LNCAP (cell line): ENCODE data around the gene TXNRD3.

ENCODE experiments used
- TF ChIP-seq, protein P1 (sequence below): fragments of 450-650 bp; IDR thresholded peaks from 2 replicates; pipeline ENCODE4 v1.5.1; 2017; ENCODE audit warnings: mild to moderate bottlenecking

The TXNRD3 gene

DNA sequence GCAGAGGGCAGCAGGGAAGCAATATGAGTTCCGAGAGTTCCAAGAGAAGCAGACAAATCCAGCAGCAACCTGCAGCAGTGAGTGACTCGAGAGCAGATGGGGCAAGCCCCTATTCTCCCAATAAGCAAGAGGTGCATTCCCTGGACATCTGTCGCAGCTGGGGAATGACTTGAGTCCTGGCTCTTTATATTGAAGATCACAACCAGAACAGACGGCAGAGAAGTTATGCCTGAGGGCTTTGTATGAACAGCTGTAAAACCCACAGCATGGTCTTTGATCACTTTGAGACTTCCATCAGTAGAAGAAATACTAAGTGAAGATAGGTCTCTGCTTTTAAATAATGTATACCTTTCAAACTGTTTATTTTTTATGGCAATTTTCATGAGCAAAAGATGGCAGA is 72.6 kb downstream of the TXNRD3 start:
- TF ChIP-seq, protein P1, sequence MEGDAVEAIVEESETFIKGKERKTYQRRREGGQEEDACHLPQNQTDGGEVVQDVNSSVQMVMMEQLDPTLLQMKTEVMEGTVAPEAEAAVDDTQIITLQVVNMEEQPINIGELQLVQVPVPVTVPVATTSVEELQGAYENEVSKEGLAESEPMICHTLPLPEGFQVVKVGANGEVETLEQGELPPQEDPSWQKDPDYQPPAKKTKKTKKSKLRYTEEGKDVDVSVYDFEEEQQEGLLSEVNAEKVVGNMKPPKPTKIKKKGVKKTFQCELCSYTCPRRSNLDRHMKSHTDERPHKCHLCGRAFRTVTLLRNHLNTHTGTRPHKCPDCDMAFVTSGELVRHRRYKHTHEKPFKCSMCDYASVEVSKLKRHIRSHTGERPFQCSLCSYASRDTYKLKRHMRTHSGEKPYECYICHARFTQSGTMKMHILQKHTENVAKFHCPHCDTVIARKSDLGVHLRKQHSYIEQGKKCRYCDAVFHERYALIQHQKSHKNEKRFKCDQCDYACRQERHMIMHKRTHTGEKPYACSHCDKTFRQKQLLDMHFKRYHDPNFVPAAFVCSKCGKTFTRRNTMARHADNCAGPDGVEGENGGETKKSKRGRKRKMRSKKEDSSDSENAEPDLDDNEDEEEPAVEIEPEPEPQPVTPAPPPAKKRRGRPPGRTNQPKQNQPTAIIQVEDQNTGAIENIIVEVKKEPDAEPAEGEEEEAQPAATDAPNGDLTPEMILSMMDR: no peak

DNA sequence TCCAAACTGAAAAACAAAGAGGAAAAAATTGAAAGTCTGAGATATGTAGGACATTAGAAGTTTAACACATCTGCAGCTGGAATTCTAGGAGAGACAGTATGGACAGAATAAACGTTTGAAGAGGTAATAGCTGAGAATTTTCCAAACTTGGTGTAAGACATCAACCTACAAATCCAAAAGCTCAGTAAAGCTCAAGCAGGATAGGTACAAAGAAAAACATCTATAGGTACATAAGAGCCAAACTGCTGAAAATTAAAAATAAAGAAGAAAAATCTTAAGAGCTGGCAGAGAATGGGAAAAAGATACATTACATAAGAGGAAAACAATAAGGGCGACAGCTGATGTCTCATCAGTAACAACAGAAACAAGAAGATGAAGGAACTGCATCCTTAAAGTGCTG is 73.4 kb downstream of the TXNRD3 start:
- TF ChIP-seq, protein P1: no peak

DNA sequence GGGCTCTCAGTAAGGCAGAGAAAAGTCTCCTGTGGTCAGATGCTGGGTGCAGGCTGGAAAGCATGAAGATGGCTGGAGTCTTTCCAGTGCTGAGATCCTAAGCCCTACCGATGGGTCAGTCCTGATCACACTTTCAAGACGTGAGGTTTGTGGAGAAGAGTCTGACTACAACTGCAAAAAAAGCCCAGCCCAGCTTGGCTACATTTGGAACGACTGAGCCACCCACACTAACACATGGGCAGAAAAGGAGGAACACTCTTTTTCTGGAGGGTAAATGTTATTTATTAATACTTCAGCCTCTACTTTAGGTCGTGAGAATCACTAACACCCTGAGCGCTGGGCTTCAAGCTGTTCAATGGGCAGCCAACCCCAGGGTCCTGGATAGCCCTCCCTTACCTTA is 74.2 kb downstream of the TXNRD3 start:
- TF ChIP-seq, protein P1: no peak

DNA sequence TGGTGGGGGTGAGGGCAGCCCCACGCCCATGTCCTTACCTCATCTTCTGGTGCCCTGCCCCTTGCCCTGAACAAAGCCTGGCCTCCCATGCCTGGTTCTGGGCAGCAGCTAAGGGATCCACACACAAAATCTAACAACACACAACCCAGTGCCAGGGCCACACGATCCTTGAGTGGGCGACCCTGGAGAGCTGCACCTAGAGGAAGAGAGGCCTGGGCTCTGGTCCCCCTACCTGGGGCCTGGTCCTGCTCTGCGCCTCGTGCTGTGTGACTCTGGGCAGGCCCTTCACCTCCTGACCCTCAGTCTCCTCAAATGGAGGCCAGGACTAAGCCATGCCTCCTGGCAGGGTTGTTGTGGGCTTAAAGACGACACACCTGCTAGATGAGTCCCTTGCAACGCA is 76.2 kb downstream of the TXNRD3 start:
- TF ChIP-seq, protein P1: no peak

DNA sequence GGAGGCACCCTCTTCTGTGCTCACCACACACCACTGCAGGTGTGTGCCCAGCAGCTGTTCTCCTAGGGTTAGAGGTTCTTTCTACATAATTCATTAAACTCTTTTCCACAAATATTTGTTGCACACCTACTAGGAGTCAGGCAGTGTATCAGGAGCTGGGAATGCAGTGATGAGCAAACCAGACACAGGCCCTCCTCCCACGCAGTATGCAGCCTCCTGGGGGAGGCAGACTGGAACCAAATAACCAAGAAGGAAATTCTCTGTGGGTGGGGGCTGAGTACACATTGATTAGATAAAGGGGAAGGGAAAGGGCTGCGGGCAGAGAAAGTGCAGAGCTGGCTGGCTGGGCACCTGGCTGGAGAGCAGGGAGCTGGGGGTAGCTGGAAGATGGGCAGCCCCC is 77.7 kb downstream of the TXNRD3 start:
- TF ChIP-seq, protein P1: no peak

DNA sequence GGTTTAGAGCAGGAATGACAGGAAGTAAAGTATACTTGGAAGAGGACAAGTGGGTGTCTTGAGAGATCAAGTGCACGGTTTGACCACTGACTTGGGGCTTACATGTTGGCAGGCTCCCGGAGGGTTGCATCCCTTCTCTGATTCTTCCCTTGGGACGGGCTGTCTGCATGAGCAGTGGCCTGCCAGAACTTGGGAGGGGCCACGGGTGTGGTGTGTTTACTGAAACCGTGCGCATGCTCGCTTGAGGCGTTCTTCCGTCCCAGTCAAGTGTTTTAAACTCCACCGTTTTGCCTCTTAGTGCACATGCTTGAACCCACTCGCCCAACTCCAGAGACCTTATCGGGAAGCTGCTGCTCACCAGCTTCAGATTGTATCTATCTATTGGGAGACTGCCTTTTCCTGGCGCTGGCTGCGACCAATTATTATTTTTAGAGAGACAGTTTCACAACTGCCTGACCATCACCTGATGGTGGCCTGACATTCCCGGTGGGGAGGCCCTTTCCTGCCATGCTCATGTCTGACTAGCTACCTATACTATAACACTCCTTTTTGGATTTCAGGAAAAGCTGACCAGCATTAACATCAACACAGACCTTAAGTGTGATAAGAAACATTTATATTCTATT is 81.3 kb downstream of the TXNRD3 start:
- TF ChIP-seq, protein P1: no peak

DNA sequence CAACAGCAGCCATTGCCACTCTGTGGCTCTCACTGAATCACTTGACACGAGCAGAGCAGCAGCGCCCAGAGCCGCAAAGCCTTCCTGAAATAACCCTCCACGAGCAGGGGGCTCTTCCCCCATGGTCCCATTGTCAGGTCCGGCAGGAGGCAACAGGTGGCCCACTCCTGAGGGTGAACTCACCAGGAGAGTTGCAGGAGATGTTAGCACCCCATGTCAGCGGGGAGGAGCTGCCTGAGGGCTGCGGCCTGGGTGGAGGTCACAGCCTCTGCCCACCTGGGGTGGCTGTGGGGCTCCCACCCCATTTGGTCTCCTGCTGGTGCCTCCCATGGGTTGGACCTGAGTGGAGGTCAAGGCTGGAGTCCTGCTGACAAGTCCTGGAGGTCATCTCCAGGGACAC is 83.8 kb downstream of the TXNRD3 start:
- TF ChIP-seq, protein P1: no peak

DNA sequence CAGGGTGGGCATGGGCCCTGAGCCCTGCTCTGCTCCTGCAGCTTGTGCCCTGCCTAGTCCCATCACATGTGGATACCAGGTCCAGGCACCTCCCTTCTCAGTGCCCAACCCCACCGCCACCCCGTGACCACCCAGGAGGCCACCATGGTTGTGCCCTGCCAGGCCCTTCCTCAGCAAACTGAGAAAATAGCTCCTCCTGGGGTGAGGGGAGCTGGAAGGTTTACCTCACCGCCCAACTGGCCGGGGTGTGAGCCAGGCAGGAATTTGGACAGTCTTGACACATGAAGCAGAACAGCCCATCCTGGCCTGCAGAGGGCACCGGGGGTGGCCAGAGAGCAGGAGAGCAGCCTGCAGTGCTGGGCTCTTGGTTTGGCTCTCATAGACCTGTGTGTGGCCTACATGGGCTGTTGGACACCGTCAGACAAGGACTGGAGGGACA is 84.8 kb downstream of the TXNRD3 start:
- TF ChIP-seq, protein P1: no peak
